ENCODE data around the gene LEKR1. TPM values are rescaled to one million over a fixed set of nuclear protein-coding genes. Genes with fewer than 3 reads are reported as not detected.
"Not testable (repeated sequence)": the region's sequence is repeated elsewhere in the genome, so short reads cannot be mapped to it uniquely, and the experiment has no call there.

The LEKR1 gene
- total and polyA plus RNA-seq, 8 donors, result 0.76 to 3.8 (median 2.1) TPM

DNA sequence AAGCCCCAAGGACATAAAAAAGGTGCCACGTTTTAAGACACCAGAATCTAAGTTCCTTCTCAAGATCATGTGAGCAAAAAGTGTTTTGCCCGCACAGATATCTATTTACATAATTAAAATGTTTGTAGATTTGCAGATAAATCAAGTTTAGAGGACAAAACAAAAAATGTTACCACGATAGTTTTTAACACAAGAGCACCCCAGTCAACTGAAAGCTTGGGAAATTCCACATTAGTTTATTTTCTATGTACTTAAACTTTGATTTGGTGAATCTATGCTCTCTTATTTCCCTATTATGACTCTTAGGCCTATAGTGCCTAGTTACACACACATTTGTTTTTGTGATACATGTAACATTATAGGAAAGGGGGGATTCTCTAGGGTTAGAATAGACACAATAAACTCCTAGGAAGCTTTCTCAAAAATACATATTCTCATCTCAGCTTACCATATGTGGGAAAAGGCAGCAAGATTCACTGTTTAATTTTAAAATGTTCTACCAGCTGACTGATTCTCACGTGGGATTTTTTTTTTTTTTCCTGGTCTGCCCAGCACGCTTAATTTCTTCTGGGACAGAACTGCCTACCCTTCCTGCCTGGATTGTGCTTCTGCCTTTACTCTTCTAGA, 8.4 kb upstream of the LEKR1 start:
- intact Hi-C loops (cut with DNase I), result no loop called here
- no peak for ATAC-seq
- H3K4me3 ChIP-seq, result peak overlapping the region; percentile 61 to 77
- H3K4me1 ChIP-seq, result peaks cover 10 to 15% of the 10 kb centered on the region in 2 donors
- no peaks in the 10 kb centered on the region for H3K9me3 ChIP-seq
- TF ChIP-seq, protein P1, sequence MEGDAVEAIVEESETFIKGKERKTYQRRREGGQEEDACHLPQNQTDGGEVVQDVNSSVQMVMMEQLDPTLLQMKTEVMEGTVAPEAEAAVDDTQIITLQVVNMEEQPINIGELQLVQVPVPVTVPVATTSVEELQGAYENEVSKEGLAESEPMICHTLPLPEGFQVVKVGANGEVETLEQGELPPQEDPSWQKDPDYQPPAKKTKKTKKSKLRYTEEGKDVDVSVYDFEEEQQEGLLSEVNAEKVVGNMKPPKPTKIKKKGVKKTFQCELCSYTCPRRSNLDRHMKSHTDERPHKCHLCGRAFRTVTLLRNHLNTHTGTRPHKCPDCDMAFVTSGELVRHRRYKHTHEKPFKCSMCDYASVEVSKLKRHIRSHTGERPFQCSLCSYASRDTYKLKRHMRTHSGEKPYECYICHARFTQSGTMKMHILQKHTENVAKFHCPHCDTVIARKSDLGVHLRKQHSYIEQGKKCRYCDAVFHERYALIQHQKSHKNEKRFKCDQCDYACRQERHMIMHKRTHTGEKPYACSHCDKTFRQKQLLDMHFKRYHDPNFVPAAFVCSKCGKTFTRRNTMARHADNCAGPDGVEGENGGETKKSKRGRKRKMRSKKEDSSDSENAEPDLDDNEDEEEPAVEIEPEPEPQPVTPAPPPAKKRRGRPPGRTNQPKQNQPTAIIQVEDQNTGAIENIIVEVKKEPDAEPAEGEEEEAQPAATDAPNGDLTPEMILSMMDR (IDR thresholded peaks at IDR 0.05), result no peak
- H3K27ac ChIP-seq, result peak overlapping the region; percentile 76 to 89
- no peaks in the 10 kb centered on the region for H3K36me3 ChIP-seq
- peaks cover 0 to 10% of the 10 kb centered on the region in 2 donors for H3K27me3 ChIP-seq
- DNase-seq, result no peak

DNA sequence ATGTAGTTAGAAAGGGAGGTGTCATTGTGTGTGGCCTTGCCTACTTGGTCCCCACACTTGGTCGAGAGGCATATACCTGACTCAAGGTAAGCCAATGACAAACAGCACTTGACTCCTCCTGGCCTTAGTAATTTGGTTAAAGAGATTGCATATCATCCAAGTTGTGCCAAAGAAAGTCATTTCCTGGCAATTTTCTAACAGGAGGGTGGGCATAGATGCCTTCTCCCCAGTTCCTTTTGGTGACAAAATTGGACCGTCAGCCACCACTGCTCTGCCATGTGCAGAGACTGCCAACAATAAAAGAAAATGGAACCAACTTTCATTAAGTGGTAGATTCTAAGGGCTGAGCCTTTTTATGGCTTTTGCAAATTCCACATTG, 7.9 kb upstream of the LEKR1 start:
- H3K4me3 ChIP-seq, result no peak overlapping the region
- ATAC-seq (no peak), DNase-seq (no peak)
- no peaks in the 10 kb centered on the region for H3K9me3 ChIP-seq
- TF ChIP-seq, protein P1 (IDR thresholded peaks at IDR 0.05), result no peak
- H3K27ac ChIP-seq, result peak overlapping the region in 1 of 2 donors; percentile 89
- intact Hi-C loops (cut with DNase I), result no loop called here
- peaks cover 10 to 15% of the 10 kb centered on the region in 2 donors for H3K4me1 ChIP-seq
- peaks cover 0 to 10% of the 10 kb centered on the region in 2 donors for H3K27me3 ChIP-seq
- H3K36me3 ChIP-seq, result no peaks in the 10 kb centered on the region

DNA sequence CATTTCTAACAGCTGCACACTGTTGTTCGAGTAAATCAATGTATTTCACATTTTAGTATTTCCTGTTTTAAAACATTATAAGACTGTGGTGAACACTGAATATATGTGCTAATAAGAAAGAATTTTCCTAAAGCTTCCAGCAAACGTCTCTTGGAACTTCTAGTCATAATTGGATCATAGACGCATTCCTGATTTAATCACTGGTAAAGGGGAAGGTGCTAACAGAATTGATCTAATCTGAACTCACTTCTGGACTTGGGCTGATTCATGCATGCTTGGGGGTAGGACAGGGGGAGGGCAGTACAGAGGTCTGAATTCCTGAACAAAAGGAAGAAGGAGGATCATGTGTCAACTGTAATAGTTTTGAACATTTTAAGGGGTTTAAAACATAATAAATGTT, 7.3 kb upstream of the LEKR1 start:
- Histone ChIP-seq H3K27ac (no peak overlapping the region), H3K9me3 (no peaks in the 10 kb centered on the region), H3K27me3 (peaks cover 0 to 10% of the 10 kb centered on the region in 2 donors), H3K4me3 (no peak overlapping the region), H3K36me3 (no peaks in the 10 kb centered on the region), H3K4me1 (peaks cover 10 to 15% of the 10 kb centered on the region in 2 donors)
- TF ChIP-seq, protein P1 (IDR thresholded peaks at IDR 0.05), result no peak
- intact Hi-C loops (cut with DNase I), result no loop called here
- ATAC-seq (no peak), DNase-seq (no peak)

DNA sequence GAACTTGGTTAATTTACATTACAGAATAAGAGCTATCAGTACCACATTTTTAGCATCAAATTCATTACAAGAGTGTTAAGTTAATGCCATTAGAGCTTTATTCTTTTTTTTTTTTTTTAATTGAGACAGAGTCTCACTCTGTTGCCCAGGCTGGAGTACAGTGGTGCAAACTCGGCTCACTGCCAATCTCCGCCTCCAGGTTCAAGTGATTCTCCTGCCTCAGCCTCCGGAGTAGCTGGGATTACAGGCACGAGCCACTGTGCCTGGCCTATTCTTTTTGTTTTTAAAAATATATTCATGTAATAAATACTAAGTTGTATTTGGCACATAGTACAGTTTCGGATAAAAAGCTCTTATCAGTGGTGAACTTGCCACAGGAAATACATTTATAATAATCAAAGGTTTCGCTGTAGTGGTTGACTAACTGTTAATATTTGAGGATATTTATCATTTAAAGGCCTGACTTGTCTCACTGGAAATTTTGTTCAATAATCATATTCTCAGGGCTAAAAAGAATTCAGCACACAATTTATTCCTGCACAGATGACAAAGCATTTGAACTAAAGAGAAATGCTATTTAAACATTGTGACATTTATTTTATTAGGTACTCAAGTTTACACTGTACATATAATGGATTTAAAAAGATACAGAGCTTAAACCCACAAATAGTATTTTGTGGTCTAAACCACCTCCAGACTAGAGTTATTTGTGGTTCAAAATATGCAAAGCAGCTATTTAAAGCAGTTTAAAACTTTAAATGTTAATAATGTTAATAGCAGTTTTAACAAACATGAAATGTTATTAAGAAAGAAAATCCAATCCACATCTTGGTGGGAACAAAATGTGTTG, 6.1 kb upstream of the LEKR1 start:
- TF ChIP-seq, protein P1 (IDR thresholded peaks at IDR 0.05), result no peak
- no peak for ATAC-seq
- Histone ChIP-seq H3K4me3 (no peak overlapping the region), H3K27me3 (peaks cover 0 to 10% of the 10 kb centered on the region in 2 donors), H3K9me3 (no peaks in the 10 kb centered on the region), H3K27ac (no peak overlapping the region), H3K4me1 (peaks cover 10 to 15% of the 10 kb centered on the region in 2 donors), H3K36me3 (no peaks in the 10 kb centered on the region)
- intact Hi-C loops (cut with DNase I), result no loop called here
- DNase-seq, result no peak

DNA sequence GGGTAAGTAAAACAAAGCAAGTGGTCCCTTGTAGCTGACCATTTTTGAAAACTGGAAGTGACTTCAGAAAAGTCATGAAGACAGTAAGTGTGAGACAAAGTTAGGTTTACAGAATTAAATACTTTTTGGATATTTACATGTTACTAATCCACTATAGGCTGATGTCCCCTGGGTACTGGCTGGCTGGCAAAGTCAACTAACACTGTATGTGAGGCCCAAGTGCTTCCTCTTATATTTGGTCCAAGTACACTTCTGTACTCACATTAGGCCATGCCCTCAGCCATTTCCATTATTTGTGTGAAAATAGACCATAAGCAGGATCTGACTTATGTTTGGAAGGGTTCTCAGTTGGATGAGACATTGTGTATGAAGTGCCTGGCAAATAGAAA, 5.5 kb upstream of the LEKR1 start:
- Histone ChIP-seq H3K4me3 (no peak overlapping the region), H3K27ac (no peak overlapping the region), H3K36me3 (no peaks in the 10 kb centered on the region), H3K4me1 (peaks cover 10 to 15% of the 10 kb centered on the region in 2 donors), H3K9me3 (no peaks in the 10 kb centered on the region), H3K27me3 (peaks cover 0 to 10% of the 10 kb centered on the region in 2 donors)
- TF ChIP-seq, protein P1 (IDR thresholded peaks at IDR 0.05), result no peak
- intact Hi-C loops (cut with DNase I), result no loop called here
- peak; percentile 5 for ATAC-seq
- DNase-seq, result peak in 1 of 4 donors; percentile 30

DNA sequence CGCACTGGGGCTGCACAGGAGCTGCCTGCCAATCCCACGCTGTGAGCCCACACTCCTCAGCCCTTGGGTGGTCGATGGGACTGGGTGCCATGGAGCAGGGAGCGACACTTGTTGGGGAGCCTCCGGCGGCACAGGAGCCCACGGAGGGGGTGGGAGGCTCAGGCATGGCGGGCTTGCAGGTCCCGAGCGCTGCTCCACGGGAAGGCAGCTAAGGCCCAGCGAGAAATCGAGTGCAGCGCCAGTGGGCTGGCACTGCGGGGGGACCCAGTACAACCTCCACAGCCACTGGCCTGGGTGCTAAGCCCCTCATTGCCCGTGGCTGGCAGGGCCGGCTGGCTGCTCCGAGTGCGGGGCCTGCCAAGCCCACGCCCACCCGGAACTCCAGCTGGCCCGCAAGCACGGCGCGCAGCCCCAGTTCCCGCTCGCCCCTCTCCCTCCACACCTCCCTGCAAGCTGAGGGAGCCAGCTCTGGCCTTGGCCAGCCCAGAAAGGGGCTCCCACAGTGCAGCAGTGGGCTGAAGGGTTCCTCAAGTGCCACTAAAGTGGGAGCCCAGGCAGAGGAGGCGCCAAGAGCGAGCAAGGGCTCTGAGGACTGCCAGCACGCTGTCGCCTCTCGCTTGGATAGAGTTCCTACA, 3.4 kb upstream of the LEKR1 start:
- ATAC-seq; H3K27ac ChIP-seq; H3K4me1 ChIP-seq; intact Hi-C loops (cut with DNase I); H3K36me3 ChIP-seq; H3K27me3 ChIP-seq; H3K4me3 ChIP-seq; H3K9me3 ChIP-seq: not testable (repeated sequence)
- peak in 1 of 4 donors; percentile 60 for DNase-seq

Data from left lung (tissue), 10 donors.